ENCODE results near the gene ADCK2.

DNA sequence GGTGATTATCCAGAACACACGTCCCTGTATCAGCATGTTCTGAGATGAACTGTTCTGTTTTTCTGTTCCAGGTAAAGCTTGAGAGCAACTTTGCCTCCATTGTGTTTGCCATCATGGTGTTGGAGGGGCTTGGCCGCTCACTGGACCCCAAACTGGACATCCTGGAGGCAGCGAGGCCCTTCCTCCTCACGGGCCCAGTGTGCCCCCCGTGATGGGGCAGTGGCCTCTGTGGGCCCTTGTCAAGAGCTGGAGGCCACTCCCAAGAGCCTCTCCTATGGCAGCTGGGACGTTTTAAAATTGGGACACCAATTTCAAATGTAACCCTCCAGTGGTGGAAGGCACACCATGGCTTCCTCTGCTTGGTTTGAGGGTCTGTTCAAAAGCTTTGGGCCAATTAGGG is 21.8 kb downstream of the ADCK2 start:
- TF ChIP-seq CTCF (IDR thresholded peaks at IDR 0.05) (no peak), POLR2A (IDR thresholded peaks at IDR 0.05) (no peak)
